ENCODE measurements around the gene CAMK1G.

The CAMK1G gene

GRCh38 chr1:209628618-209629299 is 45.2 kb downstream of the CAMK1G start:
- no peak for DNase-seq (ENCODE audit: low read depth)

GRCh38 chr1:209629621-209630382 is 46.3 kb downstream of the CAMK1G start:
- DNase-seq (ENCODE audit: low read depth): no peak
- no peak overlapping the region for H3K4me3 ChIP-seq (ENCODE audit: low read depth, low read length)

More at GRCh38 chr1:209628618-209629299, 45.2 kb downstream of the CAMK1G start:
- H3K4me3 ChIP-seq (ENCODE audit: low read depth, low read length): no peak overlapping the region

- DNase-seq (ENCODE audit: low read depth): no peak
- no peak overlapping the region for H3K4me3 ChIP-seq (ENCODE audit: low read depth, low read length)
Observed at GRCh38 chr1:209630383-209631225, 47.1 kb downstream of the CAMK1G start.

GRCh38 chr1:209633335-209633997 is 50.0 kb downstream of the CAMK1G start:
- no peak for DNase-seq (ENCODE audit: low read depth)
- no peak overlapping the region for H3K4me3 ChIP-seq (ENCODE audit: low read depth, low read length)

GRCh38 chr1:209634005-209634737 is 50.7 kb downstream of the CAMK1G start:
- DNase-seq (ENCODE audit: low read depth): no peak
- H3K4me3 ChIP-seq (ENCODE audit: low read depth, low read length): no peak overlapping the region

GRCh38 chr1:209635850-209636249 is 52.3 kb downstream of the CAMK1G start:
- no peak for DNase-seq (ENCODE audit: low read depth)
- no peak overlapping the region for H3K4me3 ChIP-seq (ENCODE audit: low read depth, low read length)

GRCh38 chr1:209641832-209642172 is 58.3 kb downstream of the CAMK1G start:
- H3K4me3 ChIP-seq (ENCODE audit: low read depth, low read length): no peak overlapping the region
- DNase-seq (ENCODE audit: low read depth): no peak

GRCh38 chr1:209642816-209643215 is 59.3 kb downstream of the CAMK1G start:
- H3K4me3 ChIP-seq (ENCODE audit: low read depth, low read length): no peak overlapping the region
- no peak for DNase-seq (ENCODE audit: low read depth)

- H3K4me3 ChIP-seq (ENCODE audit: low read depth, low read length): no peak overlapping the region
- no peak for DNase-seq (ENCODE audit: low read depth)
Observed at GRCh38 chr1:209643285-209644020, 59.9 kb downstream of the CAMK1G start.

GRCh38 chr1:209645574-209646452 is 62.3 kb downstream of the CAMK1G start:
- DNase-seq (ENCODE audit: low read depth): no peak
- H3K4me3 ChIP-seq (ENCODE audit: low read depth, low read length): no peak overlapping the region

- no peak overlapping the region for H3K4me3 ChIP-seq (ENCODE audit: low read depth, low read length)
- DNase-seq (ENCODE audit: low read depth): no peak
Observed at GRCh38 chr1:209646558-209646957, 63.0 kb downstream of the CAMK1G start.

- no peak for DNase-seq (ENCODE audit: low read depth)
- H3K4me3 ChIP-seq (ENCODE audit: low read depth, low read length): no peak overlapping the region
Observed at GRCh38 chr1:209647156-209647555, 63.6 kb downstream of the CAMK1G start.

- no peak overlapping the region for H3K4me3 ChIP-seq (ENCODE audit: low read depth, low read length)
- DNase-seq (ENCODE audit: low read depth): no peak
Observed at GRCh38 chr1:209648346-209648745, 64.8 kb downstream of the CAMK1G start.

- DNase-seq (ENCODE audit: low read depth): peak; percentile 89
- no peak overlapping the region for H3K4me3 ChIP-seq (ENCODE audit: low read depth, low read length)
Observed at GRCh38 chr1:209648931-209649776, 65.6 kb downstream of the CAMK1G start.

- DNase-seq (ENCODE audit: low read depth): no peak
- no peak overlapping the region for H3K4me3 ChIP-seq (ENCODE audit: low read depth, low read length)
Observed at GRCh38 chr1:209650454-209650853, 66.9 kb downstream of the CAMK1G start.

- no peak overlapping the region for H3K4me3 ChIP-seq (ENCODE audit: low read depth, low read length)
- no peak for DNase-seq (ENCODE audit: low read depth)
Observed at GRCh38 chr1:209651138-209651587, 67.6 kb downstream of the CAMK1G start.
